HG03196 (cell line): ENCODE results near the gene SEPTIN1.
"Not testable (repeated sequence)": the region's sequence is repeated elsewhere in the genome, so short reads cannot be mapped to it uniquely, and the experiment has no call there.

Experiments used
- ATAC-seq: cut with Tn5 transposase; IDR thresholded peaks from one replicate; pipeline ENCODE4 v1.9.1; 2021; ENCODE audit not compliant: unreplicated experiment

The SEPTIN1 gene

DNA sequence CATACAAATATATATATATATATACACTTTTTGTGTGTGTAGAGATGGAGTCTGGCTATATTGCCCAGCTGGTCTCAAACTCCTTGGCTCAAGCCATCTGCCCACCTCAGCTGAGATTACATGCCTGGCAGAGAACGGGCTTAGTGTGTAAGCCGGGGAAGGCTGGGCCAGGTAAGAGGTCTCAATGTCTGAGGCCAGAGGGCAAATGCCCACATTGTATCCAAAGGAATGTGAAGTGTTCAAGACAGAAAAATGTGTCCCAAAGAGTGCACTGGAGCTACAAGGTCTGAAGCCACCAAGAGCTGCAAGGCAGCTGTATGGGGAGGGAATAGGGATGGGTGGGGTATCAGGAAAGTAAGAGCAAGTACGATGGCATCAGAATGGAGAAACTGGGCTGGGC, 36.1 kb downstream of the SEPTIN1 start:
- ATAC-seq: no peak

DNA sequence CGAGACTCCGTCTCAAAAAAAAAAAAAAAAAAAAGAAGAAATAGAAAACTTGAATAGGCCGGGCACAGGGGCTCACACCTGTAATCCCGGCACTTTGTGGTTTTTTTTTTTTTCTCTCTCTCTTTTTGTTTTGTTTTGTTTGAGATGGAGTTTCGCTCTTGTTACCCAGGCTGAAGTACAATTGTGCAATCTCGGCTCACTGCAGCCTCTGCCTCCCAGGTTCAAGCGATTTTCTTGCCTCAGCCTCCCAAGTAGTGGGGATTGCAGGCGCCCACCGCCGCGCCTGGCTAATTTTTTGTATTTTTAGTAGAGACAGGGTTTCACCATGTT, 38.9 kb downstream of the SEPTIN1 start:
- ATAC-seq: not testable (repeated sequence)

DNA sequence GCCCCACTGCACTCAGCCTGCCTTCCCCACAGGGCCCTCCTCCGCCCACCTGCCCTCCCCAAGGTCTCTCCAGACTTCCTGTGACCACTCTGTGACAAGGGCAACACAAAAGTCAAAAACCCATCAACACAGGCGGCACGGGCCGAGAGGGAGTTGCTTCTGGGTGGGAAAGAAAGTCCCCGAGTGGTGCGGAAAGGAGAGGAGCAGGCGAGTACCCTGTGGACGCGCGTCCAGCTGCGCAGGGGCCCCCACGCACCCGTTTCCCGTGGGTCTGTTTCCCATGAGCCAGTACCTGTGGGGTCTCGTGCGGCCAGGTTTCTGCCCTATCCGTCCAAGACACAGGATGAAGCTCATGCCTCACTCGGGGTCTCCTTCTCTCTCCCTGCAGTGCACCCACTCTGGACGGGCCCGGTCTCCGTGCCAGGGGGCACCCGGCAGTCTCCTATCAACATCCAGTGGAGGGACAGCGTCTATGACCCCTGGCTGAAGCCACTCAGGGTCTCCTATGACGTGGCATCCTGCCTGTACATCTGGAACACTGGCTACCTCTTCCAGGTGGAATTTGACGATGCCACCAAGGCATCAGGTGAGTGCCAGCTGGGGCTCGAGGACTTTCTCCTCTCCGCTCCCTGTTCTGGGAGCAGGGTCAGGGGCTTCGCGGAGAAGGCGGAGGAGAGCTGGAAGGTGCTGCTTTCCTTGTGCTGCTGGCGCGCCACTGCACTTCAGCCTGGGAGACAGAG, 39.4 kb downstream of the SEPTIN1 start:
- ATAC-seq: no peak

DNA sequence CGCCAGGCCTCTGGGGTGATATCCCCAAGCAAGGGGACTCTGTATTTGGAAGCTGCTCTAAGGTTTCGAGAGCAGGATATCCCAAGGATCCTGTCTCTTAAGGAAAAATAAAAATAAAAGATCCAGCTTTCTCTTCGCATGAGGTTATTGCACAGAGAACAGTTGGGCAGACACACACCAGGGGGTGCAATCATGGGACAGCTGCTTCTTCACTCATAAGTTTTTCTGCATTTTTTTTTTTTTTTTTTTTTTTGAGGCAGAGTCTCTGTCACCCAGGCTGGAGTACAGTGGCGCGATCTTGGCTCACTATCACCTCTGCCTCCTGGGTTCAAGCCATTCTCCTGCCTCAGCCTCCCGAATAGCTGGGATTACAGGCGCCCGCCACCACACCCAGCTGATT, 40.4 kb downstream of the SEPTIN1 start:
- not testable (repeated sequence) for ATAC-seq

DNA sequence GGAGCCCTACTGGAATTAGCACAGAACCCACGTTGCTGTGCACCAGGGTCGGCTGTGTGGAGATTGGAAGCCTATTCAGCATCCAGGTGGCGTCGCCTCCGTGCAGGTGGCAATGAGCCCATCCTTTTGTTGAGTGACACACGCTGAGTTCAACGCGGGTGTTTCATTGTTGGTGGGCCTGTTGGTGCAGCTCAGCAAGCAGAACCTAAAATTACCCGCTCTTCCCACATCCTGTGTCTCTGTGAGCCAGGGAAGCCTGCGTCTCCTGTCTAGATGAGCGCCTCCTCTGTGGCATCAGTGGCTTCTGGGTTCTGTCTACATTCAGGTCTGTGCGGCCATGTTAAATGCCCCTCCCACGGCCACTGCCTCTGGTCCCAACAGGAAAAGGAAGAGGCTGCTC, 41.7 kb downstream of the SEPTIN1 start:
- no peak for ATAC-seq

DNA sequence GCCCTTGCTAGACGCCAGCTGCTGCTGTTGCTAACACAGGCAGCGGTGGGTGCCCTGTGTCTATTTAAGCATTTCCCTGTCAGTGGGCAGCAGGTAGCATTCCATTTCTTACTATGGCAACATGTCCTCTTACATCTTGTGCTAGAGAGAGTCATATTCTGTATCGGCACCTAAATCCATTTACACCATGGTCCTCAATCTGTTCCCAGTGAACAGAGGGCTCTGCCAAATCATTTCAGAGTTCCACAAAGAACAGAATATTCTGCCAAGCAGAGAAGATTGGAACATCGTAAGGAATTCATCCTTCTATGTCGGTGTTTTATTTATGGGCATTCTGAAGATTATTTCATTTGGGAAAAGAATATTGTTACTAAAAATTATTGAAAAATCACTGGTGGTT, 43.6 kb downstream of the SEPTIN1 start:
- not testable (repeated sequence) for ATAC-seq

DNA sequence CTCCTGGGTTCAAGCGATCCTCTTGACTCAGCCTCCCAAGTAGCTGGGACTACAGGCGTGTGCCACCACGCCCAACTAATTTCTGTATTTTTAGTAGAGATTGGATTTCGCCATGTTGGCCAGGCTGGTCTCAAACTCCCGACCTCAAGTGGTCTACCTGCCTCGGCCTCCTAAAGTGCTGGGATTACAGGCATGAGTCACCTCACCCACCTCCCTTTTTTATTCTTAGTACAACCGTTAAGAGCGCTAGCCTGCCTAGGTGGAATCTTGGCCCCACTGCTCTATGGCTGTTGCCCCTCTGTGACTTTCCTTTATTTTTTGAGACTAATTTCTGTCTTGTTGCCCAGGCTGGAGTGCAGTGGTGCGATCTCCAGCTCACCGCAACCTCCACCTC, 44.4 kb downstream of the SEPTIN1 start:
- not testable (repeated sequence) for ATAC-seq

DNA sequence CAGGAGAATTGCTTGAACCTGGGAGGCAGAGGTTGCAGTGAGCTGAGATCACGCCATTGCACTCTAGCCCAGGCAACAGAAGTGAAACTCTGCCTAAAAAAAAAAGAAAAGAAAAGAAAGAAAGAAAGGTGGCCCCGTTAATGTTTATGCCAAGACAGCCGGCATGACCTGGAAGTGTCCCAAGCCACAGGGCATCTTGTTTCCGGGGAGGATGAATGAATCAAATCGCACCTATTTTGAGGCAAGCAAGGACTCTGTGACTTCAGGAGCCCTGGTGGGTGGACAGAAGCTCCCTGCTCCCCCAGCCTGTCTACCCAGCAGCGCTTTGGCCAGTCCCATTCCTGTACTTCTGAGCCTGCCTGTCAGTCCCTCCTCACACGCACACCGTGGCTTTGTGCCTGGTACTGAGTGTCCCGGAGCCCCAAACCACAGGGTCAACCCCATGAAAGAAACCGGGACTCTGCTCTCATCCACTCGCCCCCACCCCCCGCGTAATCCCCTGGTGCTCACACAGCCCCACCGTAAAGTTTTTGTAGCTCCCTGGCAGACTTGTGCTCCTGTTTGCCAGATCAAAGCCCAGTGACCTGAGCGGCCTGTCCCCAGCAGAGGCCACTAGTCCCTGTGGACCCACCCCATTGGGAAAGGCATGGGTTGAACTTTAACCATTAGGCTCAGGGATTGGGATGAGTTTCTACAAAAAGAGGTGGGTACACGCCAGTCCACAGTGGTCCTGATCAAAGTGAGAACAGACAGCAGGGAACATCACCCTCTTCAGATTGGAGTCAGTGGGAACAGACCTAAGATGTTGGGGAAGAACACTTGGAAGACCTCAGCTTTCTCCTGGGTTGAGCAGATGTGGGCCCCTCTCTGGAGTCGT, 46.5 kb downstream of the SEPTIN1 start:
- peak; percentile 24 for ATAC-seq

DNA sequence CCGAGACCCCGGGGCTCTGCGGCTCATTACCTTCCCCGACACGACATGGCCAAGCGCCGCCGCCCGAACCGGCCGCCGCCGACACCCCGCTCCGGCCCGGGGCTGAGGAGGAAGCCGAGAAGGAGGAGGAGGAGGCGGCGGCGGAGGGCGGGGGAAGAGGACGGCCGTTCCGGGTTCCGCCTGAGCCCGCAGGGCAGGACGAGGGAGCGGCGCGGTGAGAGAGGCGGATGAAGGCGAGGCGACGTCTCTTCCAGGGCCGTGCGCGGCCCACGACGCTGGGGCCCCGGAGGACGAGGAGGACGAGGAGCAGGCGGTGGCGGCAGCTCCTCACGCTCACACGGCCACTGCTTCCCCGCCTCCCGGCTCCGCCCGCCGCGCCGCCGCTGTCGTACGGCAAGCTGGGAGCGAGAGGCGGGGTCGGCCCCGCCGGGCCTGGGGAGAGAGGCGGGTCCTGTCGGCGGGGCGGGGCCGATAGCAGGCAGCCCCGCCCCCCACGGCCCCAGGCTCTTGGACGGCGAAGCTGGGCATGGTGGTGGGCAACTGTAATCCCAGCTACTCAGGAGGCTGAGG, 47.2 kb downstream of the SEPTIN1 start:
- ATAC-seq: peak; percentile 81

DNA sequence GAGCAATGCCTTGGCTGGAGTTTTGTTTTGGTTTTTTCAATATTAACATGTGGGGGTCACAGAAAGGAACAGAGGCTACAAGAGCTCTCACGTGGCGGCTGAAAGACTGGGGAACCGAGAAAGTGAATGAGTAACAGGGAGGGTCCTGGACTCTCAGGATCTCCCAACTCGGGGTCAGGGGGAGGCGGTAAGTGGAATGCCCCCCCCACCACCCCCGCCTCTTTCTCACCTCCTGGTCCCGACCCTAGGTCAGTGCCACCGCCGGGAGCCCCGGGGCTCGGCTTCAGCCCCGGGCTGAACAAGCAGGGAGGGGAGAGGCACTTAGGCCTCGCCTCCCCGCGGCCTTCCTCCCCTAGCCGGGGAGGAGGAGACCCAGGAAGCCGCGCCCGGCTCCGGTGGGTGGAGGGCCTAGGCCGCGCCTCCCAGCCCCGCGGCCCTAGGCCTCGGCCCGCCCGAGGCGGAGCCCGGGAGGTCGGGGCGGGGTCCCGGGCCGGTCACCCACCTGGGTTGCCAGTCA, 47.8 kb downstream of the SEPTIN1 start:
- peak; percentile 84 for ATAC-seq
